ENCODE measurements around the gene TAAR2.

- TF ChIP-seq CTCF (IDR thresholded peaks at IDR 0.05; ENCODE audit: low read depth, low read length), result no peak
- no peak for TF ChIP-seq EZH2phosphoT487 (IDR thresholded peaks at IDR 0.05; ENCODE audit: low read depth)
These were observed 49.5 kb upstream of the TAAR2 start for GRCh38 chr6:132673376-132674094.
